Measurements from ENCODE around the gene LYRM4.

LYRM4 gene

GRCh38 chr6:5260661-5261544 lies at the start of gene LYRM4, which contains the start of gene FARS2:
Gene LYRM4 (minus strand): TSS chr6:5260950. CDS start chr6:5260733, 217 bp downstream.
Gene FARS2 (plus strand): TSS chr6:5261513.
- H3K4me1 ChIP-seq (ENCODE audit: control insufficient read depth, insufficient read depth, low read length): peaks cover 5% of the 10 kb centered on the region
- peak within 1 kb of the TSS; percentile 99 for H3K4me3 ChIP-seq (ENCODE audit: low read length)
- H3K27ac ChIP-seq (ENCODE audit: low read depth, low read length): peak within 1 kb of the TSS; percentile 100
- no peaks in the 10 kb centered on the region for H3K36me3 ChIP-seq (ENCODE audit: control insufficient read depth, insufficient read depth, low read length)
- H3K27me3 ChIP-seq (ENCODE audit: control insufficient read depth, insufficient read depth, low read length): no peaks in the 10 kb centered on the region
- H3K9ac ChIP-seq (ENCODE audit: low read length): peak within 1 kb of the TSS; percentile 83

- Histone ChIP-seq H3K36me3 (ENCODE audit: control insufficient read depth, insufficient read depth, low read length) (no peaks in the 10 kb centered on the region), H3K27ac (ENCODE audit: low read depth, low read length) (no peak overlapping the region), H3K27me3 (ENCODE audit: control insufficient read depth, insufficient read depth, low read length) (no peaks in the 10 kb centered on the region), H3K9ac (ENCODE audit: low read length) (no peak overlapping the region), H3K4me3 (ENCODE audit: low read length) (no peak overlapping the region), H3K4me1 (ENCODE audit: control insufficient read depth, insufficient read depth, low read length) (no peaks in the 10 kb centered on the region)
Observed at GRCh38 chr6:5308066-5308465, 47.3 kb upstream of the LYRM4 start.

- Histone ChIP-seq H3K4me3 (ENCODE audit: low read length) (no peak overlapping the region), H3K9ac (ENCODE audit: low read length) (no peak overlapping the region), H3K27ac (ENCODE audit: low read depth, low read length) (no peak overlapping the region), H3K36me3 (ENCODE audit: control insufficient read depth, insufficient read depth, low read length) (no peaks in the 10 kb centered on the region), H3K4me1 (ENCODE audit: control insufficient read depth, insufficient read depth, low read length) (no peaks in the 10 kb centered on the region), H3K27me3 (ENCODE audit: control insufficient read depth, insufficient read depth, low read length) (no peaks in the 10 kb centered on the region)
Observed at GRCh38 chr6:5307058-5307457, 46.3 kb upstream of the LYRM4 start.

GRCh38 chr6:5305968-5306626 lies 45.3 kb upstream of the LYRM4 start:
- Histone ChIP-seq H3K36me3 (ENCODE audit: control insufficient read depth, insufficient read depth, low read length) (no peaks in the 10 kb centered on the region), H3K9ac (ENCODE audit: low read length) (no peak overlapping the region), H3K4me1 (ENCODE audit: control insufficient read depth, insufficient read depth, low read length) (no peaks in the 10 kb centered on the region), H3K27ac (ENCODE audit: low read depth, low read length) (no peak overlapping the region), H3K27me3 (ENCODE audit: control insufficient read depth, insufficient read depth, low read length) (no peaks in the 10 kb centered on the region), H3K4me3 (ENCODE audit: low read length) (no peak overlapping the region)

- no peak overlapping the region for H3K9ac ChIP-seq (ENCODE audit: low read length)
Observed at GRCh38 chr6:5303682-5304081, 42.9 kb upstream of the LYRM4 start.

GRCh38 chr6:5302995-5303622 lies 42.4 kb upstream of the LYRM4 start:
- H3K9ac ChIP-seq (ENCODE audit: low read length): no peak overlapping the region
- no peak overlapping the region for H3K4me3 ChIP-seq (ENCODE audit: low read length)
- H3K27ac ChIP-seq (ENCODE audit: low read depth, low read length): no peak overlapping the region
- H3K4me1 ChIP-seq (ENCODE audit: control insufficient read depth, insufficient read depth, low read length): no peaks in the 10 kb centered on the region
- H3K27me3 ChIP-seq (ENCODE audit: control insufficient read depth, insufficient read depth, low read length): no peaks in the 10 kb centered on the region
- no peaks in the 10 kb centered on the region for H3K36me3 ChIP-seq (ENCODE audit: control insufficient read depth, insufficient read depth, low read length)

More at GRCh38 chr6:5303682-5304081, 42.9 kb upstream of the LYRM4 start:
- Histone ChIP-seq H3K27me3 (ENCODE audit: control insufficient read depth, insufficient read depth, low read length) (no peaks in the 10 kb centered on the region), H3K27ac (ENCODE audit: low read depth, low read length) (no peak overlapping the region), H3K4me1 (ENCODE audit: control insufficient read depth, insufficient read depth, low read length) (no peaks in the 10 kb centered on the region), H3K4me3 (ENCODE audit: low read length) (no peak overlapping the region), H3K36me3 (ENCODE audit: control insufficient read depth, insufficient read depth, low read length) (no peaks in the 10 kb centered on the region)

GRCh38 chr6:5302220-5302946 lies 41.6 kb upstream of the LYRM4 start:
- H3K4me3 ChIP-seq (ENCODE audit: low read length): no peak overlapping the region
- no peaks in the 10 kb centered on the region for H3K4me1 ChIP-seq (ENCODE audit: control insufficient read depth, insufficient read depth, low read length)
- H3K27ac ChIP-seq (ENCODE audit: low read depth, low read length): no peak overlapping the region

GRCh38 chr6:5300206-5300764 lies 39.5 kb upstream of the LYRM4 start:
- no peaks in the 10 kb centered on the region for H3K4me1 ChIP-seq (ENCODE audit: control insufficient read depth, insufficient read depth, low read length)
- no peak overlapping the region for H3K27ac ChIP-seq (ENCODE audit: low read depth, low read length)
- H3K36me3 ChIP-seq (ENCODE audit: control insufficient read depth, insufficient read depth, low read length): no peaks in the 10 kb centered on the region
- no peaks in the 10 kb centered on the region for H3K27me3 ChIP-seq (ENCODE audit: control insufficient read depth, insufficient read depth, low read length)
- H3K9ac ChIP-seq (ENCODE audit: low read length): no peak overlapping the region
- H3K4me3 ChIP-seq (ENCODE audit: low read length): no peak overlapping the region

More at GRCh38 chr6:5302220-5302946, 41.6 kb upstream of the LYRM4 start:
- Histone ChIP-seq H3K9ac (ENCODE audit: low read length) (no peak overlapping the region), H3K36me3 (ENCODE audit: control insufficient read depth, insufficient read depth, low read length) (no peaks in the 10 kb centered on the region), H3K27me3 (ENCODE audit: control insufficient read depth, insufficient read depth, low read length) (no peaks in the 10 kb centered on the region)

GRCh38 chr6:5295623-5296022 lies 34.9 kb upstream of the LYRM4 start:
- Histone ChIP-seq H3K9ac (ENCODE audit: low read length) (no peak overlapping the region), H3K4me1 (ENCODE audit: control insufficient read depth, insufficient read depth, low read length) (peaks cover 5% of the 10 kb centered on the region), H3K27me3 (ENCODE audit: control insufficient read depth, insufficient read depth, low read length) (no peaks in the 10 kb centered on the region), H3K27ac (ENCODE audit: low read depth, low read length) (no peak overlapping the region), H3K4me3 (ENCODE audit: low read length) (no peak overlapping the region), H3K36me3 (ENCODE audit: control insufficient read depth, insufficient read depth, low read length) (no peaks in the 10 kb centered on the region)

GRCh38 chr6:5294392-5295211 lies 33.9 kb upstream of the LYRM4 start:
- H3K4me3 ChIP-seq (ENCODE audit: low read length): no peak overlapping the region
- H3K4me1 ChIP-seq (ENCODE audit: control insufficient read depth, insufficient read depth, low read length): peaks cover 5% of the 10 kb centered on the region
- no peak overlapping the region for H3K9ac ChIP-seq (ENCODE audit: low read length)
- H3K27me3 ChIP-seq (ENCODE audit: control insufficient read depth, insufficient read depth, low read length): no peaks in the 10 kb centered on the region
- H3K27ac ChIP-seq (ENCODE audit: low read depth, low read length): no peak overlapping the region
- H3K36me3 ChIP-seq (ENCODE audit: control insufficient read depth, insufficient read depth, low read length): no peaks in the 10 kb centered on the region

- Histone ChIP-seq H3K9ac (ENCODE audit: low read length) (no peak overlapping the region), H3K4me3 (ENCODE audit: low read length) (no peak overlapping the region), H3K4me1 (ENCODE audit: control insufficient read depth, insufficient read depth, low read length) (peaks cover 5% of the 10 kb centered on the region), H3K36me3 (ENCODE audit: control insufficient read depth, insufficient read depth, low read length) (no peaks in the 10 kb centered on the region), H3K27ac (ENCODE audit: low read depth, low read length) (no peak overlapping the region), H3K27me3 (ENCODE audit: control insufficient read depth, insufficient read depth, low read length) (no peaks in the 10 kb centered on the region)
Observed at GRCh38 chr6:5293692-5294091, 32.9 kb upstream of the LYRM4 start.

Measured in rectal smooth muscle tissue (tissue), 1 donor.